ENCODE data around the gene TSPAN1.

DNA sequence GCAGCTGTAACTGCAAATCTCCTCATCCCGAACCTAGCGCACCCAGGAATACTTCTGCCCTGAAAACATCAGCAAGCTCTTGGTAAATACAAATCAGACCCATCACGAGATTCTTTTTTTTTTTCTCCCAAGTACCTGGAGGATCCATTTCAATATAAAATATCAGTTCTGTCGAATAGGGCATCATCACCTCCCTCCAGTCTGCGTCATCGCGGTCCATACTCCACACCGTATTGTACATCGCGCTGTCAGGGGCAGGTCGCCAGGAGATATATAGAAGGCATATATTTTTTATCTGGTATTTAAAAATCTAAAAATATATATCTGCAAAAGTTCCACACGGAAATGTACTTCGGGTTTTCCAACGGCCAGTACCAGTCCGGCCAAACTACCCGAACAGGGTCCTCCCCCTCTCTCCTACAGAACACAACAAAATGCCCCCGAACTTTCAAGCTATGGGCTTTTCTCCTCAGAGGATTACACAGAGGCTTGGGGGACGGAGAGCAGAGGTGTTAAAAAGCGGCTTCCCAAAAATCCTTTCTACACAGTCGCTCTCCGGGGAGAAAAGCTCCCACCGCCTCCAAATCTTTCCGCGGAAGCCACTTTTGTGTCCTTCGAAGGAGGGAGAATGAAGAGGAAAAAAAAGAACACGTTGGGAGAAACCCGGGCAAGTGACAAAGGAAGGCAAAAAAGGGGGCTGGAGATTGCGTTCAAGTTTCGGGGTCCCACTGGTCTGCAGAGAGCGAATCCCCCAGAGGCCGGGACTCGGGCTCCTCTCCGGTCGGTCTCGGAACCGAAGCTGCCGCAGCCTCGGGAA is 43.0 kb upstream of the TSPAN1 start:
- TF ChIP-seq, protein P1, sequence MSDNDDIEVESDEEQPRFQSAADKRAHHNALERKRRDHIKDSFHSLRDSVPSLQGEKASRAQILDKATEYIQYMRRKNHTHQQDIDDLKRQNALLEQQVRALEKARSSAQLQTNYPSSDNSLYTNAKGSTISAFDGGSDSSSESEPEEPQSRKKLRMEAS (IDR thresholded peaks at IDR 0.05): no peak
- no peak for TF ChIP-seq TAF1 (IDR thresholded peaks at IDR 0.05; ENCODE audit: low read depth)
